ENCODE results near the gene BLVRB.

GRCh38 chr19:40424637-40425449 lies 40.7 kb downstream of the BLVRB start:
- TF ChIP-seq EGR1 (IDR thresholded peaks at IDR 0.05) (no peak), TAF1 (IDR thresholded peaks at IDR 0.05; ENCODE audit: low read depth) (no peak), USF1 (IDR thresholded peaks at IDR 0.05) (no peak), REST (IDR thresholded peaks at IDR 0.05; ENCODE audit: low read depth) (no peak)

Data from Ishikawa (cell line).